NCI-H526 (cell line): ENCODE measurements around the gene KRTAP5-5.
"Not testable (repeated sequence)": the region's sequence is repeated elsewhere in the genome, so short reads cannot be mapped to it uniquely, and the experiment has no call there.

ENCODE experiments used
- DNase-seq, 2 experiments: peaks; one replicate each; lab custom pipeline; 2025; lab: John Stamatoyannopoulos, UW

KRTAP5-5 gene, protein sequence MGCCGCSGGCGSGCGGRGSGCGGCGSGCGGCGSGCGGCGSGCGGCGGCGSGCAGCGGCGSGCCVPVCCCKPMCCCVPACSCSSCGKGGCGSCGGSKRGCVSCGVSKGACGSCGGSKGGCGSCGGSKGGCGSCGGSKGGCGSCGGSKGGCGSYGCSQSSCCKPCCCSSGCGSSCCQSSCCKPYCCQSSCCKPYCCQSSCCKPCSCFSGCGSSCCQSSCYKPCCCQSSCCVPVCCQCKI

DNA sequence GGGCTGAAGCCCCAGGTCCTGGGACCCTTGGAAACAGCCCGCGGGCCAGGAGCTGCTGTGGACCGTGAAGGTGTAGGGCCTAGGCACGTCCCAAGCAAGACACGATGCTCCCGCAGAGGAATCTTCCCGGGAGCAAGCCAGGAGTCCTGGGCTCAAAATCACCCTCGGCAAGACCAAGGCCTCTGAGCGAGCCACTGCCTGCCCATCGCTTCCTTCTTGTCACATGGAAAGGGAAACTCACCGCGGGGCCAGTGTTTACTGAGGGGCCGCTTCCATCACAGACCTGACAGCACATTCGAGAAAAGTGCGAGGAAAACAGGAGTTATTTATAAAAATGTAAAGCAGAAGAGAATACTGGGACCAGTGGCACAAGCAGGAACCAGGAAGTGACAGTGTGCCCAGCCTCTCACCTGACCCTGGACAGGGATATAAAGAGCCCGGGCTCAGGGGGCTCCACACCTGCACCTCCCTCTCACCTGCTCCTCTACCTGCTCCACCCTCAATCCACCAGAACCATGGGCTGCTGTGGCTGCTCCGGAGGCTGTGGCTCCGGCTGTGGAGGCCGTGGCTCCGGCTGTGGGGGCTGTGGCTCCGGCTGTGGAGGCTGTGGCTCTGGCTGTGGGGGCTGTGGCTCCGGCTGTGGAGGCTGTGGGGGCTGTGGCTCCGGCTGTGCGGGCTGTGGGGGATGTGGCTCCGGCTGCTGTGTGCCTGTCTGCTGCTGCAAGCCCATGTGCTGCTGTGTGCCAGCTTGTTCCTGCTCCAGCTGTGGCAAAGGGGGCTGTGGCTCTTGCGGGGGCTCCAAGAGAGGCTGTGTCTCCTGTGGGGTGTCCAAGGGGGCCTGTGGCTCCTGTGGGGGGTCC, at the start of gene KRTAP5-5:
Gene KRTAP5-5, plus strand, starts transcription at position 450 of the 860 bp plus-strand sequence. Its CDS starts 66 bp downstream, at position 516.
- DNase-seq = no peak

DNA sequence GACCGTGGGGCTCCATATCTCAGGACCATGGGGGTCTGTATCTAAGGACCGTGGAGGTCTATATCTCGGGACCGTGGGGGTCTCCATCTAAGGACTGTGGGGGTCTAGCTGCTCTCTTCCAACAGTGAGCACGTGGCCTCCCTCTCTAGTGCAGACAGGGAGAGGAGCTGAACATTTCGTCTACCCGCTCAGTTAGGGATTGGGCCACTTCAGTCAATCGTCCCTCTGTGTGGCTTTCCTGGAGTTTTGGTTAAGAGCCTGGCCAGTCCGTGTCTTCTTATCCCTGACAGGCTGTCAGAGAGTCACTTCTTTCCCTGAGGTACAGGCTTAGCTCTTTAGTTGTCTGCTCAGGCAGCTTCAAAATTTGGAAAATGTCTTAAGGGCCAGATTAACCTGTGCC, 47.6 kb upstream of the KRTAP5-5 start:
- no peak for DNase-seq

DNA sequence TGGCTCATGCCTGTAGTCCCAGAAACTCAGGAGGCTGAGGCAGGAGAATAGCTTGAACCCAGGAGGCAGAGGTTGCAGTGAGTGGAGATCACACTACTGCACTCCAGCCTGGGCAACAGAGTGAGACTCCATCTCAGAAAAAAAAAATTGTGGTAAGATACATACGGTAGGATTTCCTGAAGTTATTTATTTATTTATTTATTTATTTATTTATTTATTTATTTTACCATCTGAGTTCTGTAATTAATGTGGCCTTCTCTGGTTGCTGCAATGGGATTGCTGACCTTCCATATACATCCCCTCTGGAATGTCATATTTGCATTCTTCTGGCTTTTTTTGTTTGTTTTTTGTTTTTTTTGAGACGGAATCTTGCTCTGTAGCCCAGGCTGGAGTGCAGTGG, 46.7 kb upstream of the KRTAP5-5 start:
- not testable (repeated sequence) for DNase-seq

DNA sequence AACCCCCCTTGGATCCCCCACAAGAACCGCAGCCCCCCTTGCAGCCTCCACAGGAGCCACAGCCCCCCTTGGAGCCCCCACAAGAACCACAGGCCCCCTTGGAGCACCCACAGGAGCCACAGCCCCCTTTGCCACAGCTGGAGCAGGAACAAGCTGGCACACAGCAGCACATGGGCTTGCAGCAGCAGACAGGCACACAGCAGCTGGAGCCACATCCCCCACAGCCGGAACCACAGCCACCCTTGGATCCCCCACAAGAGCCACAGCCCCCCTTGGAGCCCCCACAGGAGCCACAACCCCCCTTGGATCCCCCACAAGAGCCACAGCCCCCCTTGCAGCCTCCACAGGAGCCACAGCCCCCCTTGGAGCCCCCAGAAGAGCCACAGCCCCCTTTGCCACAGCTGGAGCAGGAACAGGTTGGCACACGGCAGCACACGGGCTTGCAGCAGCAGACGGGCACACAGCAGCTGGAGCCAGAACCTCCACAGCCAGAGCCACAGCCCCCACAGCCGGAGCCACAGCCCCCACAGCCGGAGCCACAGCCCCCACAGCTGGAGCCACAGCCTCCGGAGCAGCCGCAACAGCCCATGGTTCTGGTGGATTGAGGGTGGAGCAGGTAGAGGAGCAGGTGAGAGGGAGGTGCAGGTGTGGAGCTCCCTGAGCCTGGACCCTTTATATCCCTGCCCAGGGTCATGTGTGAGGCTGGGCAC, 44.8 kb upstream of the KRTAP5-5 start, which contains the start of gene KRTAP5-1:
Gene KRTAP5-1, minus strand, starts transcription at position 623 of the 710 bp plus-strand sequence. Its CDS starts 34 bp downstream, at position 589.
- not testable (repeated sequence) for DNase-seq

DNA sequence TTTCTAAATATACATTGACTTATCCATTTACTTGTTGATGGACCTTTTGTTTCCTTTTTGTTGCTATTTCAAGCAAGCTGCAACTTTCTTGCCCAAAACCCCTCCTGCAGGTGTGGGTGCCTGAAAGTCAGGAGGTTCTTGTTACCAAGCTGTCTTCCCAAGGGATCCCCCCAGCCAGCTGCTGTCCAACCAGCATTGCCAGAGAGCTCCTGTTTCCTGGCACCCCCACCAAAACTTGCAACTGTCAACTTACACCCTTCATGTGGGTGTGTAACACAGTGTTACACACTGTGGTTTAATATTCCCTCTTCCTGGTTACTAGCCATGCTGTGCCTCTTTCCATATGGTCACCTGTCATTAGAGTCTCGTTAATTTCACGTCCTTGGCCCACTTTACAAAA, 42.9 kb upstream of the KRTAP5-5 start:
- DNase-seq = no peak

DNA sequence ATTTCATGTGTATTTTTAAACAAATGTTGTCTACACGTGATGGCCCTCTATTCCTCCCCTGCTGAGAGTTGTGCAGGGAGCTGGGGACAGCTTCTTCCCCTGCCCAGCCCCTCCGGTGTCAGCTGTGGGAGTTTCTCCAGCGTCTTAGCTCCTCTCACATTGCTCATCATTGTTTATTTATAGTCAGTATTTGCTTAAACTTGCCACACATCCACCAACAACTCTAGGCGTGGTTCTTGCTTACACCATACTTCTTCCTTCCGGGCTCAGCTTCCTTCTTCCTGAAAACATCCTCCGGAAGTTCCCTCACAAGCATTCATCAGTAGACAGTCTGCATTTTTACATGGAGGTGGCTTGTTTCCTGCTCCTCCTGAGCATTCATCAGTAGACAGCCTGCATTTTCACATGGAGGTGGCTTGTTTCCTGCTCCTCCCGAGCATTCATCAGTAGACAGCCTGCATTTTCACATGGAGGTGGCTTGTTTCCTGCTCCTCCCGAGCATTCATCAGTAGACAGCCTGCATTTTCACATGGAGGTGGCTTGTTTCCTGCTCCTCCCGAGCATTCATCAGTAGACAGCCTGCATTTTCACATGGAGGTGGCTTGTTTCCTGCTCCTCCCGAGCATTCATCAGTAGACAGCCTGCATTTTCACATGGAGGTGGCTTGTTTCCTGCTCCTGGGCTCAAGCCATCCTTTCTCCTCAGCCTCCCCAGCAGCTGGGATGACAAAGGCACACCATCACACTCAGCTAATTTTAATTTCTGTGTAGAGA, 40.2 kb upstream of the KRTAP5-5 start:
- not testable (repeated sequence) for DNase-seq

DNA sequence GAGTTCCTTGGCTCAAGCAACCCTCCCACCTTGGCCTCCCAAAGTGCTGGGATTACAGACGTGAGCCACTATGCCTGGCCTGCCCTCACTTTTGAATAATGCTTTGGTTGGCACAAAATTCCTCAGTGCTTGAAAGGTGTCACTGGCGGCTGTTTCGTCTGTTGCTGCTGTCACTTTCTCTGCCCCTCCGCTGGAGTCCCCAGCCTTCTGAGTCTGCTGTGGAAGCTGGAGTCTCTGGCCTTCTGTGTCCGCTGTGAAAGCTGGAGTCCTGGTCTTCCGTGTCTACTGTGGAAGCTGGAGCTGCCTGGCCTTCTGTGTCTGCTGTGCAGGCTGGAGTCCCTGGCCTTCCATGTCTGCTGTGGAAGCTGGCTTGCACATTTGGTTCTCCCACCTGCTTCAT, 39.6 kb upstream of the KRTAP5-5 start:
- no peak for DNase-seq

DNA sequence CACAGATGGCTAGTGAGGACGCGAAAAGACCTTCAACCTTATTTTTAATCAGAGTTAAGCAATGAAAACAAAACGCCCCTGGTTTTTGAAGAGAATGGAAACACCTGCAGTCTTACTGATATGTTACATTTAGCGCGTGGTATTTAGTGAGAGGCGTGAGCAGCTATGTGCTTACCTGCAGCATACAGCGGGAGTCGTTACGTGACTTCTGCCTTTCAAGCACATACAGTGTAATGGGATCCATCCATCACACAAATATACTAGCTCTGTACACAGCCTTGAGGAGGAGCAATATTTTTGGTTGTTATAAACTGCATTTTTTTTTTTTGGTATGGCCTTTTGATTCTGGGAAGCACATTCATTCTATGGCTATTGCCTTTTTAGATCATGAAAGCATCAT, 36.9 kb upstream of the KRTAP5-5 start:
- DNase-seq = no peak

DNA sequence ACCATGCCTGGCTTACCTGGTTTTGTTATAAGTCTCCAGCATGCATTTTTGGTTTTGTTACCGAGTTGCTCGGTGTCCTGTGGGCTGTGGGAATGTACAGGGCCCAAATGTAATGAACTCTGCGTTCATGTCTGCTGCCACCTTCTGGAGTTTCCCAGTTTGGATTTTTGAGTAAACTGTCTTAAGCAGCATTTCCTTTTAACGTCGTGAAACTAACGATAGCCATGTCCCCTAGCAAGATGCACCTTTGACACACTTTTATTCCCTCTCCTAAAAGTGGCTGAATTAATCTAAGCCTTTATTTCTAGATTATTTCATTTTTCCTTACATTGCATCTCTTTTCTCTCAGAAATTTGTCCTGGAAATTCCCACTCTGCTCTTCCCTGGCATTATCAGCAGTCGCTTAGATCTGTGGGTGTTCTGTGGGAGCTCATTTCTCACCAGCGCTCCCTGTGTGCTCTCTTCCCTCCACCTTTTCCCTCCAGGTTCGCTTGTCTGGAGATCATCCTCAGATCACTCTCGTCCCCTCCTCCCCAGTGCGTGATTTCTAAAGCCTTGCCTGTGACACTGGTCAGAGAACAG, 33.5 kb upstream of the KRTAP5-5 start:
- peak in 1 of 2 experiments; percentile 29 for DNase-seq

DNA sequence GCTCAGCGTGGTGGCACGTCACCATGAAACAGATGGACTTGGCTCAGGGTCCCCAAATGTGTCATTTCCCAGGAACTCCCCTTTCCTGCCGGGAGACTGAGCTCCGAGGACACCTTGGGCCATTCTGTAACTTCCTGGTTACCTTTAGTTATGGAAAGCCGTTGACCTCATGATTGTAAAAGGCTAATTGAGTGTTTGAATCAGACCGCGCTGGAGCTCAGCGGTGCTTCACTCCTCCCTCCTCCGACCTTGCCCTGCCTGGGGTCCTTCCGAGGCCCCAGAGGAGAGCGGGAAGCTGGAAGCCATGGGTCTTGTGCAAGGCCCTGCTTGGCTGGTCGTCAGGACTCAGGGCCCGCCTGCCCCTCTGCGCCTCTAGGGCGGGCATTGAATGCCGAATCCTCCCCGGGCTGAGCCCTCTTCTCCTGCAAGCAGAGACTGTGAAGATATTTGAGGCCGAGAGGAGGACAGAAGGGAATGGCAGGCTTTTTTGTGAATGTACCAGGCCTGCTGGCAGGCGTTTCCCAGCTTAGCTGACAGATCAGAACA, 32.9 kb upstream of the KRTAP5-5 start:
- DNase-seq = not testable (repeated sequence)

DNA sequence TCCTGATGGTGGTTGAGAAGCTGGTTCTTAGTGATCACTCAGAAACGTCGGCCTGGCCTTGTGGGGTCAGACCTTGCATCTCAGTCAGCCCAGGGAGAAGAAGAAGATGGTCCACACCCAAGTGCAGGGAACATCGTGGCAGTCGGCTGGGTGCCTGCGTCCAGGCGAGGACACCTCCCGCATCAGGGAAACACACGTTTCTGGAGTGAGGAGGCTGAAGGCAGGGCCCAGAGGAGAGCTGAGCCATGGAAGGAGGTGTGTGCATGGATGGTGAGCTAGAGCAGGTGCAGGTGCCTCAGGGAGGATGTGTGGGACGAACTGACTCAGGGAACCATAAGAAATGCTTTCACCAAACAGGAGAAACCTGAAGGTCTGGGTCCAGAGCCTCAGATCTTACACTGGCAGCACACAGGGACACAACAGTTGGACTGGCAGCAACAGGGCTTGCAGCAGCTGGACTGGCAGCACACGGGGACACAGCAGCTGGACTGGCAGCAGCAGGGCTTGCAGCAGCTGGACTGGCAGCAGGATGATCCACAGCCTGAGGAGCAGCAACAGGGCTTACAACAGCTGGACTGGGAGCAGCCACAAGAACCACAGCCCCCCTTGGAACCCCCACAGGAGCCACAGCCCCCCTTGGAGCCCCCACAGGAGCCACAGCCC, 32.1 kb upstream of the KRTAP5-5 start:
- DNase-seq = no peak

DNA sequence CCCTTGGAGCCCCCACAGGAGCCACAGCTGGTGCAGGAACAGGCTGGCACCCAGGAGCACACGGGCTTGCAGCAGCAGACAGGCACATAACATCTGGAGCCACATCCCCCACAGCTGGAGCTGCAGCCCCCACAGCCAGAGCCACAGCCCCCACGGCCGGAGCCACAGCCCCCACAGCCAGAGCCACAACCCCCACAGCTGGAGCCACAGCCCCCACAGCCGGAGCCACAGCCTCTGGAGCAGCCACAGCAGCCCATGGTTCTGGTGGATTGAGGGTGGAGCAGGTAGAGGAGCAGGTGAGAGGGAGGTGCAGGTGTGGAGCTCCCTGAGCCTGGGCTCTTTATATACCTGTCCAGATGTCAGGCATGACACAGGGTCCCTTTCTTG, 31.6 kb upstream of the KRTAP5-5 start, which contains the start of gene KRTAP5-2:
Gene KRTAP5-2, minus strand, starts transcription at position 301 of the 387 bp plus-strand sequence. Its CDS starts 44 bp downstream, at position 257.
- DNase-seq = no peak

DNA sequence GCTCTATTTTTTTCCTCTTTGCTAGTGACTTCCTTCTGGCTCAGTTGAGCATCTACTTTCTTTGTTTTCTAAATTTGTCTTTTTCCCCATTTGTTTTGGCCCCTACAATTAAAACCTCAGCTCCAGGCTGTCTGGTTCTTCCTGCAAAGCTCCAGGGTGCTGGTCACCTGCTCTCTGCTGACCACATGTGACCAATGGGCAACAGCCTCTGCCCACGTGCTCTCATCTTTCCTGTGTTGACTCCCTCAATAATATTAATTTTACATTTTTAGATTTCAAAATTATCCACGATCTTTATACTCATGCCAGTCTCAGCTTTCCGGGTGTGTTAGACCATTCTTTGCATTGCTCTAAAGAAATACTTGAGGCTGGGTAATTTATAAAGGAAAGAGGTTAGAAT, 31.2 kb upstream of the KRTAP5-5 start:
- DNase-seq = not testable (repeated sequence)

DNA sequence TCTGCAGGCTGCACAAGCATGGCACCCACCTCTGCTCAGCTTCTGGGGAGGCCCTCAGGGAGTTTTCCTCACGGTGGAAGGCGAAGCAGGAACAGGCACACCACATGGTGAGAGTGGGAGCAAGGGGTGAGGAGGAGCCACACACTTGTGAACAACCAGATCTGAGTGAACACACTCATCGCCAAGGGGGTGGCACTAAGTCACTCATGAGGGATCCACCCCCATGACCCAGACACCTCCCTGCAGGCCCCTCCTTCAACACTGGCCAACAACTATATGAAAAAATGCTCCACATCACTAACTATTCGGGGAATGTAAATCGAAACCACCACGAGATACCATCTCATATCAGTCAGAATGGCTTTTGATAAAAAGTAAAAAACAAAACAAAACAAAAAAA, 30.8 kb upstream of the KRTAP5-5 start:
- no peak for DNase-seq

DNA sequence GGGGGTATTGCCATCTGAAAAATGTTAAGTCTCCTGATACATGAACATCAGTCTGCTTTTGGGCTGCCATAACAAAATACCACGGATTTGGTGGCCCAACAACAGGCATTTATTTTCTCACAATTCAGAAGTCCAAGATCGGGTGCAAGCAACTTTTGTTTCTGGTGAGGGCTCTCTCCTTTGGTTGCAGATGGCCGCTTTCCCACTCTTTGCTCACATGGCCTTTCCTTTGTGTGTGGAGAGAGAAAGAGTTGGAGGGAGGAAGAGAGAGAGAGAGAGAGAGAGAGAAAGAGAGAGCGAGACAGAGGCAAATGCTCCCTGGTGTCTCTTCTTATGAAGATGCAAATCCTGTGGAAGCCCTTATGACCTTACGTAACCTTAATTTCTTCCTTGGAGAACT, 28.9 kb upstream of the KRTAP5-5 start:
- no peak for DNase-seq

DNA sequence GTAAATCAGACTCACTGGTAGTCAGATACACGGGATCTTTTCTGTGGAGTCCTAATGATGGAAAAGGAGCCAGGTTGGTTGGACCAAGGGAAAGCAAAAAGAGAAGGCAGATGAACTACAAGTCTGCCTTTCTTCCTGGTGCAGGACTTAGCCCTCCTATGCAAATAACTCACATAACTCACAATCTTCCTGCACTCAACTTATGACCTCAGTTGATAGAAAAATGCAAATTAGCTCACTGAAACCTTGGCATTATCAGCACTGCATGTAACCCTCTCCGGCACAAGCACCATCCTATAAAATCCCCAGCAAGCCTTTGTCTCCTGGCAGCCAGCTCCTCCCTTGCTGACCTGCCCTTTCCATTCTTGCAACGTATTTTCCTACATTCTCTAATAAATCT, 27.9 kb upstream of the KRTAP5-5 start:
- peak; percentile 86 to 92 for DNase-seq

DNA sequence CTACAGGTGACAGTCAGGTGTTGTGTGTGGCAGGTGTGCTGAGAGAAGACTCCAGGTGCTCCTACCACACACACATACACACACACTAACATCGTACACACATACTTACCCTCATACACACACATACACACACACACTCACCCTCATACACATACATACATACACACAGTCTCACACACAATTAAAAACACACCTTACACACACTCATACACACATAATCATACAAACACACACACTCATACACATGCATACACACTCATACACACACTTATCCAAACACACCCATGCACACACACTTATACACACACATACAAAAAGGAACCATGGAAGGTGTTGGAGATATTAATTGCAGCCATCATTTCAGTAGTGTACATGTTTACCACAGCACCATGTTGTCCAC, 25.9 kb upstream of the KRTAP5-5 start:
- no peak for DNase-seq

DNA sequence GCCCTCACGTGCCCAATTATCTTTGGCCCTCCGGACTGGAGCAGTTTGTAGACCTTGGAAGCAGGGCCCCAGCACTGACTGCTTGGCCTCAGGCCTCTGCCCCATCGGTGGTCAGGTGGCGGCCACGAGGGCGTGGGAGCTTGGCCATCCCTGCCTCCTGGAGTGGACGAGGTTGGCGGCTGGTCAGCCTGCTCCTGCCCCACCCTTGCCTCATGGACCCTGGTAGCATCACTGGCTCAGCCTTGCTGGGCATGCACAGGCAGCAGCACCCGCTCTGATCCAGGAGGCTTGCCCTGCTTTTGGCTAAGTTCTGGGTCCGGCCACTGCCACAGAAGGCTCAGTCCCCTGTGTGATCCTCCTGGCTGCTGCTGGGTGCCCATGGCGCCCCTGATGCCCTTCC, 25.4 kb upstream of the KRTAP5-5 start:
- DNase-seq = no peak

DNA sequence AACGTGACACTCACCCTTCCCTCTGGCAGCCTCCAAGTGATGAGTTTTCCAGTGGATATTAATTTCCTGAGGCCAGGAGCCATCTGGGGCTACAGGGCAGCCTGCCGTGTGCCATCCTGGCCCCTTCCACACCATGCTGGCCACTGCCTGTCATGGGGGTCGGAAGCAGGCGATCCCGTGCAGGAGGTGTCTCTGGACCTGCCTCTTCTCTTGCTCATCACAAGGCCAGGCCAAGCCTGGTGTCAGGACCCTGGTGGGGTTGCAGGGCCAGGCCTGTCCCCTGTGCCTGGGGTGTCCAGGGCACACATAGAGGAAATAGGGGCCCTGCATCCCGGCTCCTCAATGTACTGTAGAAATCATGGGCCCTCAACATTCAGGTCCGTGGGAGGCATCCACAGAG, 24.9 kb upstream of the KRTAP5-5 start:
- no peak for DNase-seq

DNA sequence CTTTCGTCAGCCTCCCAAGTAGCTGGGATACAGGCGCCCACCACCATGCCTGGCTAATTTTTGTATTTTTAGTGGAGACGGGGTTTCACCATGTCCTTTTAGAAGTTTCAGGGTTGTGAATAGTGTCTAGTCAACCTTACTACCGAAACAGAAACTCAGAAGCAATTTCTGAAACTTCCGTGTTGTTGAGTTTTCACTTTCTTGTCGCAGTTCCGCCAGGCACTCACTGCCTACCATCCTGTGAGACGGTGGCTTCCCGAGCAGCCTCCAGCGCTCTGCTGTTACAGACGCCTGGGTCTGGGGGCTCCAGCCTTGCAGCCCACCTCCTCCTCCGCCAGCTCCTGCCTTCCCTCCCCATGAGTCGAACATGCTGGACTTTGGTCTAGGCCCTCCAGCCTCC, 23.7 kb upstream of the KRTAP5-5 start:
- not testable (repeated sequence) for DNase-seq
